GM12872 (cell line): ENCODE data around the gene MACROD1.

Source experiments
- CTCF ChIP-seq: IDR thresholded peaks from 3 replicates; pipeline ENCODE4 v1.5.1; 2011; ENCODE audit warnings: low read depth, mild to moderate bottlenecking, low read length, moderate library complexity; ENCODE audit not compliant: insufficient read depth

The MACROD1 gene

GRCh38 chr11:64152841-64153691 is 12.8 kb downstream of the MACROD1 start:
- peak; percentile 98 for TF ChIP-seq CTCF

- TF ChIP-seq CTCF = no peak
Measured at GRCh38 chr11:64151337-64151736, 14.6 kb downstream of the MACROD1 start.

- no peak for TF ChIP-seq CTCF
Measured at GRCh38 chr11:64150481-64151239, 15.3 kb downstream of the MACROD1 start.

GRCh38 chr11:64150051-64150450 is 15.9 kb downstream of the MACROD1 start:
- TF ChIP-seq CTCF = no peak

GRCh38 chr11:64148917-64149617 is 16.8 kb downstream of the MACROD1 start:
- no peak for TF ChIP-seq CTCF

- peak; percentile 93 for TF ChIP-seq CTCF
Measured at GRCh38 chr11:64148226-64148916, 17.5 kb downstream of the MACROD1 start.
